ENCODE measurements around the gene TRPC3. TPM values are rescaled to one million over a fixed set of nuclear protein-coding genes. Genes with fewer than 3 reads are reported as not detected.

Gene TRPC3
- total and polyA plus RNA-seq, 4 donors, result 0.06 to 0.33 (median 0.09) TPM

- H3K27ac ChIP-seq (ENCODE audit: low read depth in 1 of 2, low read length in 2 of 2), result no peak overlapping the region
- H3K27me3 ChIP-seq (ENCODE audit: control insufficient read depth in 4 of 4, insufficient read depth in 4 of 4, low read length in 3 of 4), result peaks cover 0 to 17% (median 2%) of the 10 kb centered on the region in 4 donors
- H3K4me1 ChIP-seq (ENCODE audit: control insufficient read depth in 4 of 4, insufficient read depth in 4 of 4, low read length in 3 of 4), result no peaks in the 10 kb centered on the region
- no peak overlapping the region for H3K9ac ChIP-seq (ENCODE audit: low read depth in 1 of 2, low read length in 2 of 2)
- WGBS, result 11% methylated on average over 3 of the region's 3 CpGs
- H3K9me3 ChIP-seq (ENCODE audit: control insufficient read depth in 4 of 4, low read length in 3 of 4), result no peaks in the 10 kb centered on the region
- H3K36me3 ChIP-seq (ENCODE audit: control insufficient read depth in 4 of 4, insufficient read depth in 3 of 4, low read depth in 1 of 4, low read length in 3 of 4), result no peaks in the 10 kb centered on the region
- TF ChIP-seq GABPA (IDR thresholded peaks at IDR 0.05 in 1 of 2, conservative IDR thresholded peaks at IDR 0.05 in 1 of 2) (no peak), SP1 (IDR thresholded peaks at IDR 0.05) (no peak), NR2F2 (IDR thresholded peaks at IDR 0.05) (peak; percentile 22), TAF1 (conservative IDR thresholded peaks at IDR 0.05) (no peak), RAD21 (IDR thresholded peaks at IDR 0.05) (no peak)
- TF ChIP-seq, protein P1, sequence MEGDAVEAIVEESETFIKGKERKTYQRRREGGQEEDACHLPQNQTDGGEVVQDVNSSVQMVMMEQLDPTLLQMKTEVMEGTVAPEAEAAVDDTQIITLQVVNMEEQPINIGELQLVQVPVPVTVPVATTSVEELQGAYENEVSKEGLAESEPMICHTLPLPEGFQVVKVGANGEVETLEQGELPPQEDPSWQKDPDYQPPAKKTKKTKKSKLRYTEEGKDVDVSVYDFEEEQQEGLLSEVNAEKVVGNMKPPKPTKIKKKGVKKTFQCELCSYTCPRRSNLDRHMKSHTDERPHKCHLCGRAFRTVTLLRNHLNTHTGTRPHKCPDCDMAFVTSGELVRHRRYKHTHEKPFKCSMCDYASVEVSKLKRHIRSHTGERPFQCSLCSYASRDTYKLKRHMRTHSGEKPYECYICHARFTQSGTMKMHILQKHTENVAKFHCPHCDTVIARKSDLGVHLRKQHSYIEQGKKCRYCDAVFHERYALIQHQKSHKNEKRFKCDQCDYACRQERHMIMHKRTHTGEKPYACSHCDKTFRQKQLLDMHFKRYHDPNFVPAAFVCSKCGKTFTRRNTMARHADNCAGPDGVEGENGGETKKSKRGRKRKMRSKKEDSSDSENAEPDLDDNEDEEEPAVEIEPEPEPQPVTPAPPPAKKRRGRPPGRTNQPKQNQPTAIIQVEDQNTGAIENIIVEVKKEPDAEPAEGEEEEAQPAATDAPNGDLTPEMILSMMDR (IDR thresholded peaks at IDR 0.05; ENCODE audit: low read depth, low read length, missing input control), result no peak
- no peak overlapping the region for H3K4me3 ChIP-seq (ENCODE audit: low read depth in 1 of 3, low read length in 3 of 3)
- DNase-seq (ENCODE audit: low spot score), result no peak
Measured at GRCh38 chr4:121939690-121940089, 12.2 kb downstream of the TRPC3 start.

- no peak for DNase-seq (ENCODE audit: low spot score)
- Histone ChIP-seq H3K4me3 (ENCODE audit: low read depth in 1 of 3, low read length in 3 of 3) (no peak overlapping the region), H3K4me1 (ENCODE audit: control insufficient read depth in 4 of 4, insufficient read depth in 4 of 4, low read length in 3 of 4) (no peaks in the 10 kb centered on the region), H3K9ac (ENCODE audit: low read depth in 1 of 2, low read length in 2 of 2) (no peak overlapping the region), H3K27me3 (ENCODE audit: control insufficient read depth in 4 of 4, insufficient read depth in 4 of 4, low read length in 3 of 4) (peaks cover 0 to 15% (median 2%) of the 10 kb centered on the region in 4 donors), H3K36me3 (ENCODE audit: control insufficient read depth in 4 of 4, insufficient read depth in 3 of 4, low read depth in 1 of 4, low read length in 3 of 4) (no peaks in the 10 kb centered on the region), H3K9me3 (ENCODE audit: control insufficient read depth in 4 of 4, low read length in 3 of 4) (no peaks in the 10 kb centered on the region), H3K27ac (ENCODE audit: low read depth in 1 of 2, low read length in 2 of 2) (no peak overlapping the region)
- WGBS, result 68% methylated on average over 5 of the region's 5 CpGs
- TF ChIP-seq EGR1 (IDR thresholded peaks at IDR 0.05; ENCODE audit: low read depth in 2 of 2) (no peak), HNF4A (conservative IDR thresholded peaks at IDR 0.05) (no peak), NR2F2 (IDR thresholded peaks at IDR 0.05) (no peak), JUND (IDR thresholded peaks at IDR 0.05) (no peak), FOXA2 (IDR thresholded peaks at IDR 0.05) (no peak), GABPA (IDR thresholded peaks at IDR 0.05 in 1 of 2, conservative IDR thresholded peaks at IDR 0.05 in 1 of 2) (no peak), HNF4G (IDR thresholded peaks at IDR 0.05) (no peak), YY1 (IDR thresholded peaks at IDR 0.05) (no peak)
- TF ChIP-seq, protein P2, sequence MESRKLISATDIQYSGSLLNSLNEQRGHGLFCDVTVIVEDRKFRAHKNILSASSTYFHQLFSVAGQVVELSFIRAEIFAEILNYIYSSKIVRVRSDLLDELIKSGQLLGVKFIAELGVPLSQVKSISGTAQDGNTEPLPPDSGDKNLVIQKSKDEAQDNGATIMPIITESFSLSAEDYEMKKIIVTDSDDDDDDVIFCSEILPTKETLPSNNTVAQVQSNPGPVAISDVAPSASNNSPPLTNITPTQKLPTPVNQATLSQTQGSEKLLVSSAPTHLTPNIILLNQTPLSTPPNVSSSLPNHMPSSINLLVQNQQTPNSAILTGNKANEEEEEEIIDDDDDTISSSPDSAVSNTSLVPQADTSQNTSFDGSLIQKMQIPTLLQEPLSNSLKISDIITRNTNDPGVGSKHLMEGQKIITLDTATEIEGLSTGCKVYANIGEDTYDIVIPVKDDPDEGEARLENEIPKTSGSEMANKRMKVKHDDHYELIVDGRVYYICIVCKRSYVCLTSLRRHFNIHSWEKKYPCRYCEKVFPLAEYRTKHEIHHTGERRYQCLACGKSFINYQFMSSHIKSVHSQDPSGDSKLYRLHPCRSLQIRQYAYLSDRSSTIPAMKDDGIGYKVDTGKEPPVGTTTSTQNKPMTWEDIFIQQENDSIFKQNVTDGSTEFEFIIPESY (IDR thresholded peaks at IDR 0.05), result no peak
- TF ChIP-seq, protein P1 (IDR thresholded peaks at IDR 0.05; ENCODE audit: low read depth, low read length, missing input control), result no peak
- TF ChIP-seq, protein P3, sequence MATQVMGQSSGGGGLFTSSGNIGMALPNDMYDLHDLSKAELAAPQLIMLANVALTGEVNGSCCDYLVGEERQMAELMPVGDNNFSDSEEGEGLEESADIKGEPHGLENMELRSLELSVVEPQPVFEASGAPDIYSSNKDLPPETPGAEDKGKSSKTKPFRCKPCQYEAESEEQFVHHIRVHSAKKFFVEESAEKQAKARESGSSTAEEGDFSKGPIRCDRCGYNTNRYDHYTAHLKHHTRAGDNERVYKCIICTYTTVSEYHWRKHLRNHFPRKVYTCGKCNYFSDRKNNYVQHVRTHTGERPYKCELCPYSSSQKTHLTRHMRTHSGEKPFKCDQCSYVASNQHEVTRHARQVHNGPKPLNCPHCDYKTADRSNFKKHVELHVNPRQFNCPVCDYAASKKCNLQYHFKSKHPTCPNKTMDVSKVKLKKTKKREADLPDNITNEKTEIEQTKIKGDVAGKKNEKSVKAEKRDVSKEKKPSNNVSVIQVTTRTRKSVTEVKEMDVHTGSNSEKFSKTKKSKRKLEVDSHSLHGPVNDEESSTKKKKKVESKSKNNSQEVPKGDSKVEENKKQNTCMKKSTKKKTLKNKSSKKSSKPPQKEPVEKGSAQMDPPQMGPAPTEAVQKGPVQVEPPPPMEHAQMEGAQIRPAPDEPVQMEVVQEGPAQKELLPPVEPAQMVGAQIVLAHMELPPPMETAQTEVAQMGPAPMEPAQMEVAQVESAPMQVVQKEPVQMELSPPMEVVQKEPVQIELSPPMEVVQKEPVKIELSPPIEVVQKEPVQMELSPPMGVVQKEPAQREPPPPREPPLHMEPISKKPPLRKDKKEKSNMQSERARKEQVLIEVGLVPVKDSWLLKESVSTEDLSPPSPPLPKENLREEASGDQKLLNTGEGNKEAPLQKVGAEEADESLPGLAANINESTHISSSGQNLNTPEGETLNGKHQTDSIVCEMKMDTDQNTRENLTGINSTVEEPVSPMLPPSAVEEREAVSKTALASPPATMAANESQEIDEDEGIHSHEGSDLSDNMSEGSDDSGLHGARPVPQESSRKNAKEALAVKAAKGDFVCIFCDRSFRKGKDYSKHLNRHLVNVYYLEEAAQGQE (IDR thresholded peaks at IDR 0.05), result no peak
Measured at GRCh38 chr4:121938282-121939092, 13.4 kb downstream of the TRPC3 start.

Data from liver (tissue), 9 donors.